K562 (cell line): Measurements from ENCODE around the gene PHPT1. TPM values are rescaled to one million over a fixed set of nuclear protein-coding genes. Genes with fewer than 3 reads are reported as not detected.

ENCODE experiments used
- ATAC-seq: fragments of 200-7000 bp; cut with Tn5 transposase; 3 replicates; pipeline ENCODE4 v1.9.1; 2020; ENCODE audit warnings: moderate library complexity
- BruUV-seq: library from RNA; stranded (reverse); fragments of 400-500 nt; replicated peaks from 2 replicates; lab custom pipeline; 2021; lab: Mats Ljungman, UMichigan
- CTCF ChIA-PET: fragments of 300-600 bp; formaldehyde crosslinking; extraction: SDS; loops from one replicate; lab custom pipeline; 2021; ENCODE audit warnings: low intra/inter-chr PET ratio; lab: Yijun Ruan, JAX
- POLR2A ChIA-PET: fragments of 300-600, 350-650 bp; sonication (Branson Sonifier 250); formaldehyde crosslinking; extraction: SDS; loops from one replicate; lab custom pipeline; 2021; ENCODE audit warnings: antibody characterized with exemption, inconsistent platforms; lab: Yijun Ruan, JAX
- DNase-seq, 4 experiments: peaks; one replicate each; pipeline versions ENCODE4 v3.0.0 to v3.0.0-alpha.2; 2011 to 2018; ENCODE audit warnings: low spot score in 3 of 4, mixed read lengths in 3 of 4; ENCODE audit errors: extremely low read depth in 1 of 4
- FAIRE-seq: peaks from 2 replicates; lab custom pipeline; 2011; peaks lifted over from hg19 to GRCh38; lab: Jason Lieb, UNC
- H2AFZ ChIP-seq: 2 replicates; pipeline ENCODE4 v1.6.0; 2011; ENCODE audit warnings: low read depth, low read length, control low read depth, inconsistent platforms
- H3K27ac ChIP-seq: fragments of 200-600 bp; 3 replicates; pipeline ENCODE4 v1.8.0; 2011; ENCODE audit warnings: low read depth, mild to moderate bottlenecking, control low read depth, inconsistent platforms, low read length, moderate library complexity, mixed read lengths; ENCODE audit errors: extremely low read depth
- H3K27me3 ChIP-seq, 2 experiments: fragments of 300-600 bp in 1 of 2; 2 replicates in 1 of 2; 3 replicates in 1 of 2; pipeline versions ENCODE4 v1.6.0 to v1.8.0; 2011; ENCODE audit warnings: inconsistent platforms in 2 of 2, low read length in 2 of 2, mild to moderate bottlenecking in 1 of 2, mixed read lengths in 1 of 2, moderate library complexity in 1 of 2; ENCODE audit not compliant: control insufficient read depth in 2 of 2, insufficient read depth in 2 of 2
- H3K36me3 ChIP-seq: fragments of 300-600 bp; 3 replicates; pipeline ENCODE4 v1.8.0; 2011; ENCODE audit warnings: mild to moderate bottlenecking, low read length, inconsistent platforms; ENCODE audit not compliant: control insufficient read depth, insufficient read depth
- H3K4me1 ChIP-seq, 2 experiments: fragments of 200-600 bp in 1 of 2; replicated peaks in 1 of 2; 2 replicates in 1 of 2; 3 replicates in 1 of 2; pipeline versions ENCODE4 v1.5.1 to v1.8.0; 2011; ENCODE audit warnings: inconsistent platforms in 2 of 2, low read length in 2 of 2, mild to moderate bottlenecking in 1 of 2, mixed read lengths in 1 of 2, moderate library complexity in 1 of 2; ENCODE audit not compliant: control insufficient read depth in 2 of 2, insufficient read depth in 2 of 2
- H3K4me2 ChIP-seq: 2 replicates; pipeline ENCODE4 v1.6.1; 2011; ENCODE audit warnings: low read length, control low read depth, inconsistent platforms, mixed read lengths; ENCODE audit not compliant: insufficient read depth
- H3K4me3 ChIP-seq: fragments of 200-600 bp; sonication (generic), shearing (Covaris generic); 2 replicates; pipeline ENCODE4 v1.5.1; 2016; ENCODE audit warnings: control low read depth, inconsistent platforms
- H3K79me2 ChIP-seq: fragments of 200-600 bp; 3 replicates; pipeline ENCODE4 v1.8.0; 2011; ENCODE audit warnings: low read length, inconsistent platforms; ENCODE audit not compliant: control insufficient read depth, insufficient read depth
- H3K9ac ChIP-seq, 2 experiments: 2 replicates each; pipeline versions ENCODE4 v1.6.0 to v1.6.1; 2011; ENCODE audit warnings: low read depth in 2 of 2, low read length in 2 of 2, control low read depth in 1 of 2, inconsistent platforms in 1 of 2, mild to moderate bottlenecking in 1 of 2, mixed read lengths in 1 of 2; ENCODE audit not compliant: insufficient read depth in 1 of 2
- H3K9me1 ChIP-seq: one replicate; pipeline ENCODE4 v1.6.0; 2011; ENCODE audit warnings: inconsistent platforms, mild to moderate bottlenecking, low read length, moderate library complexity; ENCODE audit not compliant: control insufficient read depth, insufficient read depth
- H3K9me3 ChIP-seq: replicated peaks from 2 replicates; pipeline ENCODE4 v1.5.1; 2011; ENCODE audit warnings: low read depth, low read length, inconsistent platforms; ENCODE audit not compliant: control insufficient read depth, insufficient read depth
- H4K20me1 ChIP-seq: replicated peaks from 2 replicates; pipeline ENCODE4 v1.6.1; 2011; ENCODE audit warnings: low read length, inconsistent platforms, mixed read lengths; ENCODE audit not compliant: control insufficient read depth, insufficient read depth
- PBX2 ChIP-seq, 2 experiments: IDR thresholded peaks in 1 of 2; conservative IDR thresholded peaks in 1 of 2; 2 replicates each; pipeline ENCODE4 v1.6.1; 2016; ENCODE audit warnings: low read depth in 2 of 2, mild to moderate bottlenecking in 1 of 2, missing compliant biosample characterization in 1 of 2, missing genetic modification characterization in 1 of 2, moderate library complexity in 1 of 2
- POLR2G ChIP-seq: fragments of 200-400 bp; formaldehyde crosslinking; IDR thresholded peaks from 2 replicates; pipeline ENCODE4 v1.6.1; 2017; ENCODE audit warnings: low read depth, mild to moderate bottlenecking, antibody characterized with exemption, low read length, moderate library complexity
- RBFOX2 ChIP-seq: fragments of 200-400 bp; formaldehyde crosslinking; IDR thresholded peaks from 2 replicates; pipeline ENCODE4 v1.6.1; 2017; ENCODE audit warnings: low read depth, mild to moderate bottlenecking, low read length, moderate library complexity
- RBM22 ChIP-seq: fragments of 200-400 bp; formaldehyde crosslinking; IDR thresholded peaks from 2 replicates; pipeline ENCODE4 v1.6.1; 2018; ENCODE audit warnings: low read length, low read depth; ENCODE audit not compliant: poor library complexity, severe bottlenecking
- WGBS: fragments of 100-300 bp; shearing (Covaris generic); methylation state at CpG from one replicate; pipeline ENCODE4 v1.1.6; 2016; ENCODE audit warnings: low coverage, mixed read lengths; ENCODE audit not compliant: insufficient coverage; ENCODE audit errors: missing lambda C conversion rate; 5-methylcytosine and 5-hydroxymethylcytosine counted together
- in situ Hi-C: fragments of 300-500 bp; cut with MboI; formaldehyde crosslinking; loops from 4 replicates; pipeline ENCODE4 v1.15.0; 2018; ENCODE audit warnings: inconsistent platforms, mixed read lengths
- intact Hi-C: fragments of 100-400 bp; cut with micrococcal nuclease; formaldehyde crosslinking; loops from 2 replicates; pipeline ENCODE4 v1.14.2; 2022
- polyA plus RNA-seq, 8 experiments: library from polyadenylated mRNA; depleted of rRNA in 4 of 8; stranded (reverse) in 5 of 8; unstranded in 3 of 8; fragments of >200 nt; fragmentation: Nextera tagmentation in 2 of 8; fragmentation: Illumina TruSeq in 1 of 8; extraction: Ambion mirVana in 2 of 8; extraction: Trizol in 1 of 8; gene quantifications; 2 replicates each; pipeline versions ENCODE4 v1.2.1 to v1.2.3, GENCODE V29; 2011 to 2014; ENCODE audit warnings: inconsistent platforms in 1 of 8, missing spikeins in 1 of 8
- total RNA-seq, 7 experiments: library from RNA; depleted of rRNA in 6 of 7; stranded (reverse); fragments of >200 nt in 6 of 7; fragmentation: Illumina TruSeq in 2 of 7; extraction: Trizol in 2 of 7; gene quantifications; 2 replicates each; pipeline versions ENCODE4 v1.2.1 to v1.2.3, GENCODE V29; 2011 to 2021; ENCODE audit warnings: low replicate concordance in 1 of 7

Gene PHPT1
- total and polyA plus RNA-seq, 9 of the 15 experiments (the other 6 are each of a cell fraction or from before 2014, with no cell fraction given): 20.9 to 166 (median 129) TPM

- peak; percentile 64; the same call in 1 of the 2 replicates for TF ChIP-seq POLR2G
- TF ChIP-seq RBFOX2: peak; percentile 41
- no peak for TF ChIP-seq PBX2 (CRISPR knock-in tag; IDR thresholded peaks at IDR 0.05; ENCODE audit: low read depth)
- no peak for TF ChIP-seq PBX2 (tag; conservative IDR thresholded peaks at IDR 0.05; ENCODE audit: low read depth)
- TF ChIP-seq RBM22: peak; percentile 48
- Histone ChIP-seq H3K4me1 (peaks cover 0 to 86% of the 10 kb centered on the region in 2 experiments; a peak in 2 of 5 replicates), H2AFZ (no peak overlapping the region), H3K4me3 (no peak overlapping the region), H3K79me2 (no peaks in the 10 kb centered on the region), H3K9me3 (no peaks in the 10 kb centered on the region), H3K27me3 (no peaks in the 10 kb centered on the region), H3K36me3 (peaks cover 35% of the 10 kb centered on the region; the same call in 1 of the 3 replicates), H3K9ac (no peak overlapping the region; a peak in 1 of 4 replicates), H3K4me2 (no peak overlapping the region), H4K20me1 (peaks cover 10% of the 10 kb centered on the region; the same call in 1 of the 2 replicates), H3K27ac (no peak overlapping the region), H3K9me1 (no peaks in the 10 kb centered on the region)
- 87% methylated on average over 14 of the region's 19 CpGs for WGBS
- intact Hi-C loops (no loop called here), in situ Hi-C loops (no loop called here)
- DNase-seq (no peak), ATAC-seq (no peak), FAIRE-seq (no peak)
- CTCF ChIA-PET: no interaction called here
- POLR2A ChIA-PET: interaction anchor here (0.6 to 1.7 kb wide), 6 partner anchors 9 to 527 kb away, joined by 3 to 4 read pairs (median 3); partner anchors contain the start of genes AJM1 and EDF1
- no TSS peak for BruUV-seq
Observed at GRCh38 chr9:136857166-136857565, 8.0 kb downstream of the PHPT1 start.
